Measurements from ENCODE around the gene HSPA1L.
"Not testable (repeated sequence)": the region's sequence is repeated elsewhere in the genome, so short reads cannot be mapped to it uniquely, and the experiment has no call there.

HSPA1L gene

GRCh38 chr6:31836474-31837368, 21.6 kb upstream of the HSPA1L start:
- DNase-seq, result no peak

GRCh38 chr6:31836047-31836473, 21.0 kb upstream of the HSPA1L start:
- DNase-seq, result no peak

- peak; percentile 83 to 87 for DNase-seq
Measured at GRCh38 chr6:31834367-31835250, 19.5 kb upstream of the HSPA1L start.

- DNase-seq, result no peak
Measured at GRCh38 chr6:31831350-31832215, 16.5 kb upstream of the HSPA1L start.

- DNase-seq, result no peak
Measured at GRCh38 chr6:31830886-31831335, 15.8 kb upstream of the HSPA1L start.

- peak in 1 of 2 donors; percentile 82 for DNase-seq
Measured at GRCh38 chr6:31829633-31830283, 14.7 kb upstream of the HSPA1L start.

GRCh38 chr6:31827286-31828079, 12.4 kb upstream of the HSPA1L start, which contains the start of gene HSPA1B:
Gene HSPA1B, plus strand, starts transcription at chr6:31827738. Its CDS starts 213 bp downstream, at chr6:31827951.
- peak; percentile 99 to 100 for DNase-seq

GRCh38 chr6:31826793-31827285, 11.8 kb upstream of the HSPA1L start:
- DNase-seq, result peak; percentile 79 to 92

- DNase-seq, result no peak
Measured at GRCh38 chr6:31825553-31825952, 10.5 kb upstream of the HSPA1L start.

- not testable (repeated sequence) for DNase-seq
Measured at GRCh38 chr6:31823592-31824196, 8.6 kb upstream of the HSPA1L start.

- DNase-seq, result peak; percentile 84 to 89
Measured at GRCh38 chr6:31822036-31822821, 7.1 kb upstream of the HSPA1L start.

- DNase-seq, result peak; percentile 74 to 89
Measured at GRCh38 chr6:31821301-31822035, 6.4 kb upstream of the HSPA1L start.

- DNase-seq, result not testable (repeated sequence)
Measured at GRCh38 chr6:31820399-31820798, 5.3 kb upstream of the HSPA1L start.

- no peak for DNase-seq
Measured at GRCh38 chr6:31819871-31820299, 4.8 kb upstream of the HSPA1L start.

GRCh38 chr6:31817929-31818511, 2.9 kb upstream of the HSPA1L start:
- DNase-seq, result peak in 1 of 2 donors; percentile 63

- peak; percentile 47 to 75 for DNase-seq
Measured at GRCh38 chr6:31817133-31817928, 2.2 kb upstream of the HSPA1L start.

GRCh38 chr6:31814677-31815024, 432 bp downstream of the HSPA1L start:
- DNase-seq, result peak; percentile 95 to 98

Measured in hippocampal formation (tissue), 2 donors.